ENCODE measurements around the gene COL4A4. TPM values are rescaled to one million over a fixed set of nuclear protein-coding genes. Genes with fewer than 3 reads are reported as not detected.
A peak's percentile ranks its signal among the peaks of the same experiment; 100 is the strongest.
"Not testable (repeated sequence)": the region's sequence is repeated elsewhere in the genome, so short reads cannot be mapped to it uniquely, and the experiment has no call there.

Gene COL4A4
- total RNA-seq, 6 donors from 2014 or later: 22.0 to 31.2 (median 26.1) TPM

DNA sequence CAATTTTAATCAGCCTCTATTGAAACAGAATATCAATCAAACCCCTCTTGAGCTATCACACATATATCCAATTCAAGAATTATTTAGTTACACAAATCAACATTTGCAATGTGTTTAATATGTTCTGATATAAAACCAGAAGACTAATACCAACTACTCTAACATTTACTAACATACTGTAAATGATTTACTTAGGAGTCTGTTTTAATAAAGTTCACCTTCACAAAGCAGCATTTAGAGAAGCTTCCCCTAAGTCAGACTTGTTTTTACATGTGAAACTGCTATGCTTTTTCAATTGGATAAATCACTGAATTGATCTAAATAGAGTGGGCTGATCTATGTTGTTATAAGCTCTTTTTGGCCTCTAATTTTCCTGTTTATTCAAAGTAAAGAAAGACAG is 18.8 kb upstream of the COL4A4 start:
- DNase-seq (no peak), ATAC-seq (ENCODE audit: low FRiP score in 2 of 2) (no peak)
- Histone ChIP-seq H3K36me3 (no peaks in the 10 kb centered on the region), H3K27ac (no peak overlapping the region), H3K4me3 (no peak overlapping the region), H3K9me3 (no peaks in the 10 kb centered on the region), H3K27me3 (no peaks in the 10 kb centered on the region), H3K4me1 (no peaks in the 10 kb centered on the region)
- TF ChIP-seq POLR2A (IDR thresholded peaks at IDR 0.05) (no peak), POLR2AphosphoS5 (IDR thresholded peaks at IDR 0.05) (no peak), EP300 (IDR thresholded peaks at IDR 0.05) (no peak)
- TF ChIP-seq, protein P1, sequence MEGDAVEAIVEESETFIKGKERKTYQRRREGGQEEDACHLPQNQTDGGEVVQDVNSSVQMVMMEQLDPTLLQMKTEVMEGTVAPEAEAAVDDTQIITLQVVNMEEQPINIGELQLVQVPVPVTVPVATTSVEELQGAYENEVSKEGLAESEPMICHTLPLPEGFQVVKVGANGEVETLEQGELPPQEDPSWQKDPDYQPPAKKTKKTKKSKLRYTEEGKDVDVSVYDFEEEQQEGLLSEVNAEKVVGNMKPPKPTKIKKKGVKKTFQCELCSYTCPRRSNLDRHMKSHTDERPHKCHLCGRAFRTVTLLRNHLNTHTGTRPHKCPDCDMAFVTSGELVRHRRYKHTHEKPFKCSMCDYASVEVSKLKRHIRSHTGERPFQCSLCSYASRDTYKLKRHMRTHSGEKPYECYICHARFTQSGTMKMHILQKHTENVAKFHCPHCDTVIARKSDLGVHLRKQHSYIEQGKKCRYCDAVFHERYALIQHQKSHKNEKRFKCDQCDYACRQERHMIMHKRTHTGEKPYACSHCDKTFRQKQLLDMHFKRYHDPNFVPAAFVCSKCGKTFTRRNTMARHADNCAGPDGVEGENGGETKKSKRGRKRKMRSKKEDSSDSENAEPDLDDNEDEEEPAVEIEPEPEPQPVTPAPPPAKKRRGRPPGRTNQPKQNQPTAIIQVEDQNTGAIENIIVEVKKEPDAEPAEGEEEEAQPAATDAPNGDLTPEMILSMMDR (IDR thresholded peaks at IDR 0.05): no peak

DNA sequence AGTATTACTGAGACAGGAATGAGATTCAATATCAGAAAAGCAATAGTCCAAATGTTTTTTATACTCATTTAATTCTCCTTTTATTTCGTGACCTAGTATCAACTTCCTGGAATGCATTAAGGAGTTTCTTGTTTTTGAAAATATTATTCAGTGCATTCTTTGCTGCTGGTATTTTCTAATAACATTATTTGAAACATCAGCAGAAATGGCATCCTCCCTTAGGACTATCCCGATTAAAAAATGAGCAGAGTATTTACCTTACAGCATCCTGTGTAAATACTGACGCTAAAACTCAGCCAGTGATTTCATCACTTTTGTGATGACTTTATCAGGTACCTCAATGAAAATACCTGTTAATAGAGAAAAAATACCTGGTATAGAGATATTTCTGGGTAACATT is 16.8 kb upstream of the COL4A4 start:
- Histone ChIP-seq H3K27me3 (no peaks in the 10 kb centered on the region), H3K9me3 (no peaks in the 10 kb centered on the region), H3K4me1 (no peaks in the 10 kb centered on the region), H3K4me3 (no peak overlapping the region), H3K36me3 (no peaks in the 10 kb centered on the region), H3K27ac (no peak overlapping the region)
- WGBS, 2 donors: 51 to 57% methylated on average over 3 of the region's 3 CpGs
- TF ChIP-seq EP300 (IDR thresholded peaks at IDR 0.05) (no peak), POLR2A (IDR thresholded peaks at IDR 0.05) (no peak), POLR2AphosphoS5 (IDR thresholded peaks at IDR 0.05) (no peak)
- TF ChIP-seq, protein P1 (IDR thresholded peaks at IDR 0.05): no peak
- DNase-seq (no peak), ATAC-seq (ENCODE audit: low FRiP score in 2 of 2) (no peak)

DNA sequence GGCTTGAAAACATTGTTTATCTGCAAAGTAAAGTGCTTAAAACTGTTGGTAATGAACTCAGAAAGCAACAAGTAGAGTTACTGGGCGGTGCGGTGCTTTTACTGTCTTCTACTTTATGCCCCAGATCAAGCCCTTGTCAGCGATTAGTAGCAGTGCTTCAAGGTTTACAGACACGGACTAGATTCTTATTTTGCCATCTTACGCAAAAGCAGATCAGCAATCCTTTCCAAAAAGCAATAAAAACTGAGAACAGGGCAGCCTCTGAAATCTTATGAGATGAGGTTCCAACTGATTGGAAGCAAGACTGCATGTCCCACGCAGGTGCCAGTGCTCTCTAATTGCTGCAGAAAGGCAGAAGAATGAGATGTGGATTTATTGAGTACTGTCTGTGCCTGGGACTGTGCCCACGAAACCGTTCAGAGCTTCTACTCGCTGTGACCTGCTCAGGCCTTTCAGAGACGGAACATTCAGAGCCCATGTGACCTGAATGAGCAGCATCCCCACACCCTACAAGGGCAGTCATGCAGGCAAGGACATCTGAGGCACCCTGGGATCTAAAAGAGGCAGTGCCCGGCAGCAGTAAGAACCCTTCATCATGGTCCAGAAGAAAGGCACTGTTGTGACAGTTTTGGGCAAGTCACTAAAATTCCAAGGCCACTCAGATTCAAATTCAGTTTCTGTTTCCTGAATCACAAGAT is 16.1 kb upstream of the COL4A4 start:
- Histone ChIP-seq H3K36me3 (no peaks in the 10 kb centered on the region), H3K27ac (no peak overlapping the region), H3K27me3 (no peaks in the 10 kb centered on the region), H3K4me1 (no peaks in the 10 kb centered on the region), H3K9me3 (no peaks in the 10 kb centered on the region), H3K4me3 (no peak overlapping the region)
- TF ChIP-seq EP300 (IDR thresholded peaks at IDR 0.05) (no peak), POLR2A (IDR thresholded peaks at IDR 0.05) (no peak), POLR2AphosphoS5 (IDR thresholded peaks at IDR 0.05) (no peak)
- TF ChIP-seq, protein P1 (IDR thresholded peaks at IDR 0.05): no peak
- no peak for DNase-seq
- ATAC-seq (ENCODE audit: low FRiP score in 2 of 2): peak in 1 of 2 donors; percentile 13
- WGBS, 2 donors: 74 to 79% methylated on average over 7 to 11 of the region's 11 CpGs

DNA sequence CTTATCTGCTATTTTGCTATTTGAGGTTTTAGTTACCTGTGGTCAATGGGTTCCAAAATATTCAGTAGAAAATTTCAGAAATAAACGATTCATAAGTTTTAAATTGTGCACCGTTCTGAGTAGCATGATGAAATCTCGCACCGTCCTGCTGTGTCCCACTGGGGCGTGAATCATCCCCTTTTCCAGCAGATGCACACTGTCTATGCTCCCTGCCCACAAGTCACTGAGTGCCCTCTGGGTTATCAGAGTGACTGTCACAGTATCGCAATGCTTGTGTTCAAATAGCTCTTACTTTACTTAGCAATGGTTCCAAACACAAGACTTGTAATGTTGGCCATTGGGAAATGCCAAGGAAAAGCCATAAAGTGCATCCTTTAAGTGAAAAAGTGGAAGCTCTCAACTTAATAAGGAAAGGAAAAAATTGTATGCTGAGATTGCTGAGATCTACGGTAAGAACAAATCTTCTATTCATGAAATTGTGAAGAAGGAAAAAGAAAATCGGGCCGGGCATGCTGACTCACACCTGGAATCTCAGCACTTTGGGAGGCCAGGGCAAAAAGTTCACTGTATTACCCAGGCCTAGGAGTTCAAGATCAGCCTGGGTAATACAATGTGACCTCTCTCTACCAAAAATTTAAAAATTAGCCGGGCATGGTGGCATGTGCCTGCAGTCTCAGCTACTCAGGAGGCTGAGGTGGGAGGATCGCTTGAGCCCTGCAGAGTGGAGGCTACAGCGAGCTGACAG is 13.8 kb upstream of the COL4A4 start:
- WGBS, 2 donors: 90 to 91% methylated on average over 12 of the region's 12 CpGs

DNA sequence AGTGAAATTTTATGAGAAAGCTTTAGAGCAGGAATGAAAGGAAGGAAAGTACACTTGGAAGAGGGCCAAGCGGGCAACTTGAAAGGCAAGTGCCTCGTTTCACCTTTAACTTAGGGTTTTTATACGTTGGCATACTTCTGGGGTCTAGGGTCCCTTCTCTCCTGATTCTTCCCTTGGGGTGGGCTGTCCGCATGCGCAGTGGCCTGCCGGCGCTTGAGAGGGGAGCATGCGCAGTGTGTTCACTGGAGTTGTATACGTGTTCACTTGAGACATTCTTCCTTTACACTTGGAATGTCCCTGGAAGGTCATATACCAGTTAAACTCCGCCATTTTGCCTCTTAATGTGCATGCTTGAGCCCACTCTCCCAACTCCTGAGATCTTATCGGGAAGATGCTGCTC is 7.8 kb upstream of the COL4A4 start:
- H3K9me3 ChIP-seq; H3K36me3 ChIP-seq; ATAC-seq (ENCODE audit: low FRiP score in 2 of 2); H3K27me3 ChIP-seq; H3K4me1 ChIP-seq; H3K4me3 ChIP-seq; H3K27ac ChIP-seq: not testable (repeated sequence)
- WGBS, 2 donors: 89 to 91% methylated on average over 11 of the region's 11 CpGs
- DNase-seq: peak in 1 of 2 donors; percentile 64

More for the DNA sequence above, 13.8 kb upstream of the COL4A4 start:
- H3K4me1 ChIP-seq: no peaks in the 10 kb centered on the region
- no peak for DNase-seq
- H3K9me3 ChIP-seq: no peaks in the 10 kb centered on the region
- H3K4me3 ChIP-seq: no peak overlapping the region
- no peaks in the 10 kb centered on the region for H3K36me3 ChIP-seq
- H3K27me3 ChIP-seq: no peaks in the 10 kb centered on the region
- ATAC-seq (ENCODE audit: low FRiP score in 2 of 2): no peak
- H3K27ac ChIP-seq: no peak overlapping the region
- TF ChIP-seq EP300 (IDR thresholded peaks at IDR 0.05) (no peak), POLR2A (IDR thresholded peaks at IDR 0.05) (no peak), POLR2AphosphoS5 (IDR thresholded peaks at IDR 0.05) (no peak)
- TF ChIP-seq, protein P1 (IDR thresholded peaks at IDR 0.05): no peak

All from upper lobe of left lung (tissue), 6 donors.